GM20000 (cell line): ENCODE measurements around the gene SSBP2.

ENCODE experiments used
- DNase-seq: peaks from one replicate; pipeline ENCODE4 v3.0.0; 2012; ENCODE audit warnings: low spot score
- TF ChIP-seq, protein P1 (sequence below): IDR thresholded peaks from 2 replicates; pipeline ENCODE4 v1.5.1; 2012; ENCODE audit warnings: mild to moderate bottlenecking, control low read depth; ENCODE audit errors: extremely low read depth, missing control alignments

The SSBP2 gene

DNA sequence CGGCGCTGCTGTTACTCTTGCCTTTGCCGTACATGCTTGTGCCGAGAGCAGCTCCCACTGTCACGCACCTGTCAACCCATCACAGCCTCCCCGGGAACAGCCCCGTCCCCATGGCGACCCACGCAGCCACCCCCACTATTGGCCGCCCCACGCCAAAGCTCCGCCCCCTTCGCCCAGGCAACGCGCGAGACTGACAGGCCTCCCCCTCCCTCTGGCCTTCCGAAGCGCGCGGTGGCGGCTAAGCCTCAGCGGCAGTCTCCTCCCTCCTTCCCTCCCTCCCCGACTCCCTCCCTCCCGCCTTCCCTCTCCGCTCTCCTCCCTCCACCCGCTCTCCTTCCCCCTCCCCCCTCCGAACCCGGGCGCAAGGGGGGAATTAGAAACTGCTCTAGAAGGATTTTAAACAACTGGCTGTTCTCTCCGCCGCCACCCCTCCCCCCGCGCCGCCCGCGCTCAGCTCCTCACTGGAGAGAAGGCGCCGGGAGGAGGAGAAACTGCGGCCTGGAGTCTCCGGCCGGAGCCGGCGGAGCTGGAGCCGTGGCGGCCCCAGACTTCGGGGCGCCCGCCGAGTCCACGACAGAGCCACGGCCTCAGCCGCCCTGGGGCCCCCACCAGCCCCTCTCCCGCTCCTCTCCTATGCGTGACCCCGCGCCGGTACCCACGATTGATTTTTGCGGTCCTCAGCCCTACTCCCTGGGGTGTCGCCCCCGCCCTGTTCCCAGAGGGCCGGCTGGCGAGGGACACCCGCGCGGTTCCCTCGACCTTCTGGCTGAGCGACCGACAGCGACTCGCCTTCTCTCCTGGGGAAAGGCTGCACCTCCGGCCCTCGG is at the start of gene SSBP2:
SSBP2 (minus strand) TSS at position 89 of the 827 bp plus-strand sequence; CDS start at position 34, 55 bp downstream.
- DNase-seq = peak; percentile 98
- TF ChIP-seq, protein P1, sequence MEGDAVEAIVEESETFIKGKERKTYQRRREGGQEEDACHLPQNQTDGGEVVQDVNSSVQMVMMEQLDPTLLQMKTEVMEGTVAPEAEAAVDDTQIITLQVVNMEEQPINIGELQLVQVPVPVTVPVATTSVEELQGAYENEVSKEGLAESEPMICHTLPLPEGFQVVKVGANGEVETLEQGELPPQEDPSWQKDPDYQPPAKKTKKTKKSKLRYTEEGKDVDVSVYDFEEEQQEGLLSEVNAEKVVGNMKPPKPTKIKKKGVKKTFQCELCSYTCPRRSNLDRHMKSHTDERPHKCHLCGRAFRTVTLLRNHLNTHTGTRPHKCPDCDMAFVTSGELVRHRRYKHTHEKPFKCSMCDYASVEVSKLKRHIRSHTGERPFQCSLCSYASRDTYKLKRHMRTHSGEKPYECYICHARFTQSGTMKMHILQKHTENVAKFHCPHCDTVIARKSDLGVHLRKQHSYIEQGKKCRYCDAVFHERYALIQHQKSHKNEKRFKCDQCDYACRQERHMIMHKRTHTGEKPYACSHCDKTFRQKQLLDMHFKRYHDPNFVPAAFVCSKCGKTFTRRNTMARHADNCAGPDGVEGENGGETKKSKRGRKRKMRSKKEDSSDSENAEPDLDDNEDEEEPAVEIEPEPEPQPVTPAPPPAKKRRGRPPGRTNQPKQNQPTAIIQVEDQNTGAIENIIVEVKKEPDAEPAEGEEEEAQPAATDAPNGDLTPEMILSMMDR = no peak

DNA sequence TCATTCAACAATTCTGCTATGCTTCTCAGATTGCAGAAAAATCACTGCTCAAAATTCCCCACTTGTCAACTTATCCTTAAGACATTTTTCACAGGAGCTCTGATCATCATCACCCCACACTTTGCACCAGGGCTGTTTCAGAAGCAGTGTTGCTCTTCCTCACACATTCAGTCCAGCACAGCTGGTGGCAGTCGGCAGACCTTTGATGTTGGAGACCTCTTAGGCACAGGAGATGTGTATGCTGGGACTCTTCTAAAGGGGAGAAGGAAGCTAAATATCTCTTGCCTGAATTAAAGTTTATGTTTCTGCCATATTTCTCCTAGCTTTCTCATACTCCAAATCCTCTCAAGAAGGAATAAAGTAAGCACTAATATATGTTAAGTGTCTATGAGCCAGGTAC is 44.8 kb upstream of the SSBP2 start:
- DNase-seq = no peak
- TF ChIP-seq, protein P1 = no peak

DNA sequence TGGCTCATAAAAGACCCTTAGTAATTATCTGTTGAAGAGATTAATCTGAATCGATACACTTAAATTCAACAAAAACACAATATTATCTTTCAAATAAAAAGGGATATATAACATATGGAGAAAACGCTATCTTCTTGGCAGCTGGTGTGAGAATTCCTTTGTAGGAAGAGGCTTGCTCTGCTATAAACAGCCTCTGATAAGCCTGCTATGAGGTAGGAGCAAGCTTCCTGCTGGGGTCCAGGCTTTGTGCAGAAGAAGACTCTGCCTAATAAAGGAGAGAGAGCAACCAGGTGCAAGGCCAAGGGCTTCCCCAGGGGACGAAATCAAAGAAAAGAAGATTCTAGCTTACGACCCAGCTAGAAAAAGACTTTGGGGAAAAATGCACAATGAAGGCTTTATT is 43.3 kb upstream of the SSBP2 start:
- TF ChIP-seq, protein P1 = no peak
- DNase-seq = no peak

DNA sequence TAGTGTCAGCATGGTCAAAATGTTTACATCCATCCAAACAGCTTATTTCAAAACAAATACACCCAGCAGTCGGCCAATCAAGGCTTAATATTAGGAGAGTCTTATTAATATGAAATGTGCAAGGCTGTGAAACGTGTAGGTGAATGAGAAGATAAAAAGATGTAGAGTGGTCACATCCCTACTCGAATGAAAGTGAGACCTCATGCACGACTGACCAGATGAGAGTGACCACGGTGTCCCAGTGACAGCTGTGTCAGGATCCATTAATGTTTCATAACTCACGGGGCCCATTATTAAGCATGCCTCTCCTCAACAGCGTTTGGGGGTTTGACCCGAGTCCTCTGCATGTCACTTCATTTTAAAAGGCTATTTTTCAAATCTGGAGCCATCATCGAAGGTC is 39.4 kb upstream of the SSBP2 start:
- TF ChIP-seq, protein P1 = no peak
- no peak for DNase-seq

DNA sequence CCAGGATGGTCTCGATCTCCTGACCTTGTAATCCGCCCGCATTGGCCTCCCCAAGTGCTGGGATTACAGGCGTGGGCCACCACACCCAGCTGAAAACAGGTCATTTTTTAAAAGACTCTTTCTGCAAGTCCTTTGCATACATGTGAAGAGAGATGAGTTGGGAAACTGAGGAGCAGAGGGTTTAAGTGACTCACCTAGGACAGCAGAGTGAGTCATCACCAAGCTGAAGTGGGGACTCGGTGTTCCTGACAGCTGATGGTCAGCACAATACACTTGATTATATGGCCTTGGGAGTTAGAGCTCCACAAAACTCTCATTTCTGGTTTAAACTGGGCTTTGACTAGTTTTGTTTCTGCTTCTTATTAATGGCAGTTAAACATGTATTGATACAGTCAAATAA is 38.1 kb upstream of the SSBP2 start:
- TF ChIP-seq, protein P1 = no peak
- no peak for DNase-seq

DNA sequence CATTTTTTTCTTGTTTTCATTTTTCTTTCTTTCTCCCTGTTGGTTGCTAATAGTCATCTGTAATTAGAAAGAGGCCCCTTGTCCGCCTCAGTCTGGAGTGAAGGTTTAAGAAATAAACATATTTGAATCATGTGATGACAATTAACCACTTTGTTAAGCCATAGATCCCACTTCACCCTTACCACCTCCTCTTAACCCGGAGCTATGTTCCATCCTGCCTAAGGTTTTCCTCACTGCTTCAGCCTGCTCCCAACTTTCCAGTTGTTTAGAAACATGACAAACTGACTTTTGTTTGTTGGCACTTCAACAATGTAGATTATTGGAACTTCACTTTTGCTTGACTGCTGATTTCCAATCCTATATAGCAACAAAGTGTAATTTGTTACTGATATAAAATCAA is 37.4 kb upstream of the SSBP2 start:
- TF ChIP-seq, protein P1 = no peak
- no peak for DNase-seq

DNA sequence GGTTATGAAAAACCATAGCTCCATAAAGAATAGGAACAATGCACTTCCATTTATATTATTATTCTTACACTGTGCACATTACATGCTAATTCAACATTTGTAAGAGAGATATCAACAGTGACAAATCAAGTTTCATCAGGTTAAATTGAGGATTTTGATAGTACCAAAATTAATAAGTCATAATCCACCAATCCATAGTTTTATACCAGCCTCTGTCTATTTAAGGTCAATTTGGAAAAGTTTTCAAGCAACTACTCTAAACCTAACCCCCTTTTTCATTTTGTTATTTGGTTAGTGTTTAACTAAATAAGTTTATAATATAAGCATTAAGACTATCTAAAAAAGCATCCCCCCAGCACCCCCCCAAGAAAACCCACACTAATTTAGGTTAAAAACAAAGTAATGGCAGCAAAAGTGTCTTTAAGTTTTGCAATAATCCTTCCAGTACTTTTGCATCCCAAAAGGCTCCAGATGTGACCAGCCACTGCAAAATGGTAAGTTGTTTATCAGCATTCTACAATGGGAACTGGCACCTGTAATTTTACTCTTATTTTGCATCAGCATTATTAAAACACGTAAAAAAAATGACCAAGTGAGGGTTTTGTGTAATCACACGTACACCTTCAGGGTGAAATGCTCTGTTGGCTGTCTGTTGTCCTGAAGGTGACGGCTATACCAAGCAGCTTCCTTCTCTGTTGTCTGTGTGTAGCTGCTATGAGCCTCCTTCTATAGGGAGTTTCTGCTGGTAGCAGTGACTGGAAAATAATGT is 36.8 kb upstream of the SSBP2 start:
- DNase-seq = no peak
- TF ChIP-seq, protein P1 = no peak
